HG03280 (cell line): Measurements from ENCODE around the gene BLTP2.
"Not testable (repeated sequence)": the region's sequence is repeated elsewhere in the genome, so short reads cannot be mapped to it uniquely, and the experiment has no call there.

Experiments used
- ATAC-seq: cut with Tn5 transposase; IDR thresholded peaks from one replicate; pipeline ENCODE4 v1.9.1; 2021; ENCODE audit warnings: mild to moderate bottlenecking, moderate library complexity; ENCODE audit not compliant: unreplicated experiment

The BLTP2 gene

DNA sequence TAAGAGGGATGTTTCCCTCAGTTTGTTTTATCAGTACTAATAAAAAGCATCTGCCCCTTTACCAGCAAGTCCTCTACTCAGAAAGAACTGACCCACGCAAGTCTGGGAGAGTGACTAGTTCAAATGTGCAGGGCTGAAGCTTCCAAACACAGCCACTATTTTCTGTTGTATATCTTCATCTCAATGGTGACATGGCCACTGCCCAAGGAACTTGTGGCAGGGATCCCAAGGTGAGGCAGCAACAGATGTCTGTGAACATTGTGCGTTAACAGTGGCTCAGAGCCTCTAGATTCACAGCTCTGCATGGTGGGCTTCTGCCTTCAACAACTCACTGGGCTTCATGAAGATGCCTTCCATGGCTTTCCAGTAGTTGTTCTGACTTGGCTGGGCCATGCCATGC lies 3.7 kb upstream of the BLTP2 start:
- ATAC-seq = no peak

DNA sequence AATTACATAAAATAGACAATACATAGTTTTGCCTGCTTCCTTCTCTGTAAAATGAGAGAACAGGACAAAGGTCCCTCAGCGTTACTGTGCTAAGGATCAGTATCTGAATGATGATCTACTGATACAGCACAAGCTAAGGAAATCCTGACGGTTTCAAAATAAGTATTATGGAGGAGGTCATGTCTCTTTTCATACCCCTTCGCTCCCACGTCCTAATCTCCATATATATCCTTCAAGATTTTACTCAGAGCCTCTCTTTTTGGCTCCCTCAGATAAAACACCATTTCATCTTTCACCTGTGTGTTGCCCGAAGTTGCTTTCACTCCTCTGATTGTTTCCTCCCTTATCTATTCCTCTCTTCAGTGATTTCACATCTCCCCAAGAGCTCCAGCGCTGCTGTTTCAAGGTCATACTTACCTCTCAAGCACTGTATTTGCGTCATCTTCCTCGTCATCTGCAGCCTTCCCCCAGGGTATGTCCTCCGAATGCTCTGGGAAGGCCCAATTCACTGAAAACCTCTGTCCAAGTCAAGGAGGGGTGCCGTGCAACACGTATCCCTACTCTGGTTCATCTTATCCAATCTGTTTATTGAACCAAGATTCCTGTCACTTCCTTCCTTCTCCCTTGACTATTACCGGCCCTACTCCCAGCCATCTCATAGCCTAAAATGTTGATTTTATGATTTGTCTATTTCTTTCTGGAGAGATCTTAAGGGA lies 1.2 kb upstream of the BLTP2 start:
- ATAC-seq = no peak

DNA sequence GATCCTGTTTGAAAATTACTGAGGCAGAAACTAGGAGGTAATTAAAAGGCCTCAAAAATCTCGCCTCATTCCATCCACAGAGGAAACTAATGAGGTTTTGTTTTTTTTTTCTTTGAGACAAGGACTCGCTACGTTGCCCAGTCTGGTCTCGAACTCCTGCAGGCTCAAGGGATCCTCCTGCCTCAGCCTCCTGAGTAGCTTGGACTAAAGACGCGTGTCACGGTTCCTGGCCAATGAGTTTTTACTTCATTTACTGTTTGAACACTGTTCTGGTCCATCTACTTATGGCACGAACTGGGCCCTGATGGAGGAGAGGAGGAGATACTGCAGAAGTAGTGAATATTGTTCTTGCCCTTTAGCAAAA lies 600 bp upstream of the BLTP2 start:
- ATAC-seq = no peak

DNA sequence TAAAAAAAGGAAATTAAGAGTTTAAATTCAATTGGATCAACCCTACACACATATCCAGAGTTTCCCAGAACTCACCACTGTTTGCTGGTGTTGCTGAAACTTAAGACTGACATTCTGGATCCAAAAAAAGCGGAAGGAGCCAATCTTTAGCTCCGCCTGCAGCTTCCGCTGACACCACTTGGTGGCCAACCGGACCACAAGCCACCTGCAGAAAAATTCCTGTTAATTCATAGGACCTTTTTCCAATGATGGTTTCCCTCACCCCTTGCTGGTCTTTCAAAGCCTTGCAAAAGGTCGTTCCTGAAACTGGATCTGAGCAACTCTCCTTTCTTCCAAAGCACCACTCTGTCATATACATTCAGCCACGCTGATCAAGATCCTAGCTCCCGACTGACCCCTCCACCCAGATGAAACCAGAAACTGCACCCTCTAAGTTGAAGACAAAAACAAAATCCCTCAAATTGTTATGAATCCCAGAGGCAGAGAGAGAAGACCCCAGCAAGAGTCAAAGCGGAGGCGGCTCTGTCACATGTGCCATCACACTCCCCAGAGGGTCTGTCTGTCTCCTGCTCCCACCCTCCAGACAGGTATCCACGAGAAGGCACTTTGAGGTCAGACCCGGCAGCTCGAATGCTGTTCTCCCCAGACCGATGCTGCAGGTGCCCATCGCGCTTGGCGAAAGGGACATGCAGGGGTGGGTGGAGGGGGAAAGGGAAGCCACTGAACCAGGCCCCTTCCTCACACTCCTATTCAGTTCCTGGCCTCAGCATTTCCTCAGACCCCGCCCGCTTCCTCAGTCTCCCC lies 773 bp downstream of the BLTP2 start:
- ATAC-seq = no peak

DNA sequence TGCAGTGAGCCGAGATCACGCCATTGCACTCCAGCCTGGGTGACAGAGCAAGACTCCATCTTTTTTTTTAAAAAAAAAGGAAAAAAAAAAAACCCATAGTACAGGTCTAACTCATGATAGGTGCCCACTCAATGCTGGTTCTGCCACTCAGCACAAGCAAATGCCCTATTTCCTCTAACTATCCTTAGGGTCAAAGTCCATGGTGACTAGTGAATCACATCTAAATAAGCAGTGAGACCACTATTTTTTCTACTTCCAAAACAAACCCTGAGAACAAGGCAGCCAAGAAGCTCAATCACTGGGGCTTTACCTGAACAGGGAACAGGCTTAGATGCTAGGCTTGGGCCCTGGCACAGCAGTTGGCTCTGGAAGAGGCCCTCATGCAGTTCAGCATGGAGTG lies 3.4 kb downstream of the BLTP2 start:
- no peak for ATAC-seq

DNA sequence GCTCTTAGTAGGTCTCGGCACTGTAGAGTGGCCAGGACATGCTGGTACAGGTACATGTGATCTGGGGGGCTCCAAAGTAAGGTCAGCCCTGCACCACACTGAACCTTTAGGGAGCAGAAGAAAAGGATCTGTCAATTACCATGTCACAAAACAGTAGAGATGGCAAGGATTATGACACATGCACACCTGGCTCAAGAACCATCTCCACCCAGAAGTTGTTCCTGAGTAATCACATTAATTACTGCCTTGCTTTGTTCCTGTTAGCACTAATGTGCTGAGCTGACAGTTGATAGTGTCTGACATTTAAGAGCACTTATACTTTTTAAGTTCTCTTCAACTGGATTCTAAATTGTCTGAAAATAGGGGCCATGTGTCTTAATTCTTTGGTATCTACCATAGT lies 9.5 kb downstream of the BLTP2 start:
- ATAC-seq = no peak

DNA sequence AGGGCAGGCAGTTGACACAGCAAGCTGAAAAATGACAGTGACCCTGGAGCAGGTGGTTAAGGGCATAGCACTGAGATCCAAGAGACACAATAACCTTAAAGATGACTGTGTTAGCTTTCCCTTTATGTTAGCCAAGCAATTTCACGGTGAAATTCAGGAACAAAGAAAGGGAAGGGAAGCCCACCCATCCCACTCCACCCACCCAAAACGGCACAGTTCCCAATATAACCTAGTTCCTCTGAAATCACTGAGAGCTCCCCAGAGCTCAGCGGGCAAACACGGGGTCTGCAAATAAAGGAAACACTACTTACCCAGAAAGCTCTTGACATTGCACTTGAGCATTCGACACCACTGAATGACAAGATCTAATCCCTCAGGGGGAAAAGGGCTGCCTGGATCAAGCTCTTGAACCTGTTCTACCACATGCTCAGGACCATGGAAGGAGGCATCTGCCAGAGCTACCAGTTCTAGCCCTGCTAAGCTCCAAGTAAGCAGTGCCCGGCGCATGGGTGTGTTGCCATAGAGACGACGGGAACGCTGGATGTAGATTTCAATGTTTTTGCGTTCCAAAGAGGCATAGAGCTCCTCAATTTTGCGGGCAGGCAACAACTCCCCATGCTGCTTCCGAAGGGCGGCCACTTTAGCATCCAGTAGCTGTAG lies 10.6 kb downstream of the BLTP2 start:
- no peak for ATAC-seq

DNA sequence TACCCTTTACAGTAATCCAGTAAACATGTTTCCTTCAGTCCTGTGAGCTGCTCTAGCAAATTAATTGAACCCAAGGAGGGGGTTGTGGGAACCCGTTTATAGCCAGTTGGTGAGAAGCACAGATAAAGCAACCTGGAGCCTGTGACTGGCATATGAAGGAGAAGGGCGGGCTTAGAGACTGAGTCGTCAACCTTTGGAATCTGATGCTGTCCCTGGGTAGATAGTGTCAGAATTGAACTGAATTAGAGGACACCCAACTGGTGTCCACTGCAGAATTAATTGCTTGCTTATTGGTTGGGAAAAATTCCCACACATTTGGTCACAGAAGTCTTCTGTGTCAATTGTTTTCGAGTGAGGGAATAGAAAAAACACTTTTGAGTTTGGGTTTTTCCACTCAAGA lies 18.1 kb downstream of the BLTP2 start:
- no peak for ATAC-seq

DNA sequence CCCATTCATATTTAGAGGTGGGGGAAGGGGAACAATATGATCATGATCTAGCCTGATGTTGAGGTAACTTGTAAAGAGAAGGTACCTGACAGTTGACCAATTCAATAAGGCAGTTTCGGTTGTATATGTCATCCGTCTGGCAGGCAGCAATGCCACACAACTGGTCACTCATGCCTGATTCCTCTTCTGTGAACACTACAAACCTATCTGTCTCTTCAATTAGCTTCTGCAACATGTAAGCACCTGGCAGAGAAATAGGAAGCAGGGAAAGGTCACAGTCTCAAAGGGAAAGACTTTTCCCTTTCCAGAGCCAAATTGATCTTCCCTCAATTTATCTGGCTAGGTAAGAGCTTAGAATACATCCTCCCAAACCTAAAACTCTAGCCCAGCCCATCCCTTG lies 20.8 kb downstream of the BLTP2 start:
- no peak for ATAC-seq

DNA sequence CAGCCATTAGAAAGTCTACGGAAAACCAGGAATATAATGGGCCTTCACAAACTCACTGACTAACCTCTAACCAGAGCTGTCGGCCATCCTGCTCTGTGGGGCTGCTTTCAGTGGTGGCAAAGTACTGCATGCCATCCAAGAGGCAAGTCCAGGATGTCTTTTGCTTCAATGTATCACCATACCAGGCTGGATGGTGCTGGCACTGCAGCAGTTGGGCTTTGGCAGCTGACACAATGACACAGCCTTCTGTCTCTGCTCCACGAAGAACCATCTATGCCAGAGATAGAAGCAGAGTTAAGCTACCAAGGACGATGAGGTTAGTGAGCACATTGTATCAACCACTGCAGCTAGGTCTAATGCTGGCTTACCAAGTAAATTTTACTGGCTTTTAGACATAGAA lies 21.3 kb downstream of the BLTP2 start:
- ATAC-seq = no peak

DNA sequence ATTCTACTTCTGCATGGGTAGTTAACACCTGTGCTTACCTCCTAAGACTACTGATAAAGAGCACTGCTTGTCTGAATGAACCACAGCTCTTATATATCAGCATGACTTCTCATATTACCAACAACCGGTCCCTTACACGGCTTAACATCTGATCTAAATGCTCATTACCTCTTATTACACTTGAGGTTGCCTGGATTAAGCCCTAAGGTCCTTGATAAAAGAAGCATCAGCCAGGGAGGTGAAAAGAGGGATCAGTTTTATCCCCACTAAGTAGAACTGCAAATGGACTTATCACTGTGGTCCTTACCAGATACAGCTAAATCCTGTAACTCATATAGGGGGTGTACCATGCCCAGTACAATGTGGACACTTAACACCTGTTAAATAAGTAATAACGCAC lies 22.8 kb downstream of the BLTP2 start:
- ATAC-seq = no peak

DNA sequence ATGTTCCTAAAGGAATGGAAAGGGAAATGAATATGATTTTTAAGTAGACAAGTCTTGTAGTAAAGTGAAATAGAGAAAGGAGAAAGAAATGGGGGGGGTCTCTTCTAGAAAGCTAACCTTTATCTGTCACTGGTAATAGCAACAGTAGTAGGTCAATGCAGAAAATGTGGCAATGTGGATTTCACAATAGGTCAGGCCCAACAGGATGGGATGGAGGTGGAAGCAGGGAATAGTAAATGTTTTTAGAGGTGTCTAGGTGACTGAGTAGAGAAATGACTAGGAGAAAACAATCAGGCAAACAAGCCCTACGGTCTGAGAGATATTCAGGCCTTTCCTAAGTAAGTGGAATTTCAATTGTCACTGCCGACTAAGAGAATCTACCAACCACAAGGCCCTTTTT lies 24.9 kb downstream of the BLTP2 start:
- ATAC-seq = no peak

DNA sequence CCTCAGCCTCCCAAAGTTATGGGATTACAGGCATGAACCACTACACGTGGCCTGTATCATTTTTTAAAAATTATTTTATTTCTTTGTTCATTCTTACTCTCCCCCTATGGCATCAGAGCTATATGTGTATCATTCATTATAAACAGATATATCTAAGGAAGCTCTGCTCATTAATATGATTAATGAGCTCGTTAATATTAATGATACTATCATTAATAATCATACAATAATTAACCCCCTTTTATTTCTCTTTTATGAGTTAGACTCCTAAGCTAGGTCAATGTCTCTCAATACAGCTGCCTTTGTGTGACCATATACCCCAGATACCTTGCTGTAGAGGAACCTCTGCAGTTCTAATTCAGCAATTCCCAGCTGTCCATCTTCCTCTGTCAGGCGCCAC lies 26.5 kb downstream of the BLTP2 start:
- no peak for ATAC-seq

DNA sequence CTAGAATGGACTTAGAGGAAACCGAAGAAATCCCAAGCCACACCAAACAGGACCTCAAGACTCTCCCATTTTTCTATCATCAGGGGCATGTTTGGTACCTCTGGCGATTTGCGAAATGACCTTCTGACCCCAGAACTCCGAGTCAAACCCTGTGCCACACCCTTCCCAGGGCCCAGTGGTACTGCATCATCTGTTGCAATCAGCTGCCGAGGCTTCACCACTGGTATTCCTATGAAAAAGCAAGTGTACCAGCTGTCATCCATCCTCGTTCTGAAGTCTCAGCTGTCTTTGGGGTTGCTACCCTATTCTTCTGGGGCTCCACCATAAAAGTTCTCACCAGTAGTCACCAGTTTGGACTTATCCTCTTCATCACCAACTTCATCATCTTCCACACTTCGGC lies 28.7 kb downstream of the BLTP2 start:
- no peak for ATAC-seq

DNA sequence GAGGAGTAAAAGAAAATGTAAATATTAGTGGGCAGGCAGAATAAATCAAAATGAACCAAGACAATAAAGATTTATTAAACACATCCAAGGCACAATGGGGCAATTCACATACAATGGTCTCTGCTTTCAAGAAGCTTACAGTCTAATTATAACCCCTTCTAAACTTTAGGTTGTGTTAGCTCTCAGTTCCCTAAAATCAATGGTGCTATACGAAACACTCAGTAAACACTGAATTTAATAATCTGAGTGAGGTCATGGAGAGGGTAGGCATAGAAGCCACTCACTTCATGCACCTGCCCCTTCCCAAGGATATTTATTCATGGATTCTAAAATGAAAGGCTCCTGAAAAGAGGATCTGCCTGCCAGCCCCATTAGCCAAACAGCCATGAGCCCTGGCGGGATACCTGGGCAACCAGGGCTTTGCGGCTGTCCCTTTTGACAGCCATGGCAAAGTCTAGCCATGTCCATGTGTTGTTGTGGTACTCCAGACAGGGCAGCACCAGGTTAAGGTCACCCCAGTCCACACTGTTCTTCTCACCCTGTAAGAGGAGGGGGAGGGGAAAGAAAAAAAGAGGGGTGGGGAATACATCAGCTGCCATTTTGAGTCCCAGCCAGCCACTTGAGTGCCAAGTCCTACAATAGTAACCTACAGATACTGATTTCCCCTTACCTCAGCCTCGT lies 29.6 kb downstream of the BLTP2 start:
- no peak for ATAC-seq

DNA sequence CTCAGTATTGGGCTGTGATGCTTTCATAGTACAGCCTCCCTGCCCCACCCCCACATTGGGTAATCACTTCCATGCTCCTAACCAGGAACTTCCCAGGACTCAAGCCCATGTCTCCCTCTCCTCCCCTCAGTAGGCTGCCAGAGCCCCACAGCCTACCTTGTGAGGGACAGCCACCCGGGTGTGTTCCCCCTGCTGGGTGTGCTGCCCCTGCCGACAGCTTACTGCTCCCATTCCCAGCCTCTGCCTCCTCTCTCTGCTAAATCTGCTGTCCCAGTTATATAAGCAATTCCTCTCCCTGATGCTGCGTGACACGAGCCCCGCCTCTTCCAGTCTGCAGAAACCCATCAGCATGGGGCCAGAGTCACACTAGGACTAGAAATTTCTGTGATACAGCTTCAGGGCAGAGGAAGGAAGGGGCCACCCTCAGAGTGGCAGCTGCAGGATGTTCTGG lies 31.0 kb downstream of the BLTP2 start, which contains the start of gene RSKR:
Gene RSKR, minus strand, starts transcription at position 255 of the 451 bp plus-strand sequence. Its CDS starts 24 bp downstream, at position 231.
- no peak for ATAC-seq

DNA sequence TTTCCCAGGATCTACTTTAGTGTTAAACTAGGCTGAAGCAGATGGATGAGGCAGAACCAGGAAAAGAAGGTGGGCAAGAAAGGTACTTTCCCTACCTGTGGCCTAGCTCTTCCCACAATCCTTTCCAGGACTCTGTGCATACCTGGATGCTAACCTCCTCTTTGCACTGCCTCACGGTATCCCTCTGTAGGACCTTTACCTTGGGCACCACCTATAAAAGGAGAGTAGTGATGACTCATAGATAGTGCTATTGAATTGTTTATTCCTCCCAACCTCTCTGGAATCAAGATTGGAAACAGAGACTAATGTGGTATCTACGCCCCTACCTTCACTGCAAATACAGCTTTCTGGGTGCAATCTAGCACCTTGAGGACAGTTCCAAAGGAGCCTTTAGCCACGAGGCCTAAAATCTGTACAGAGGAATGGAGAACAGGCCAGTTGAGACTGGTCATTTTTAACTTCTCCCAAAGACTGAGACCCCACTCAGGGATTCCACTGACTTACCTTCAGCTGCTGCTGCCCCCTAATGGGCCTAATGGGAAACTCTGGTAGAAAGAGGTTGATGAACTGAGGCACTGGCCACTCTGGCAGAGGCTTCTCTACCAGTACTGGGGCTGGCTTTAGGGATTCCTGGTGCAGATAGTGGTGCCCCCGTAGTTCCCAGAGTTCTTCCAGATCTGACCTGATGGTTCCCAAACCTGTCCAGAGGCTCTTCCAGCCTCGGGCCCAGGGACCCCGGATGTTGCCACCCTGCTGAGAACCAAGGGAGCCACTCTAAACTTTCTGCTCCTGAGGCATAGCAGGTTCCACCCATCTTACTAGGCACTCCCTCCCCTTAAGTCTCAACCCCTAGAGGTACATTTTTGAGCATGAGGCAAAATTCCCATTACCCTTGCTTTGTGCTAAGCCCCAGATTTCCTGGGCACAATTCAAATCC lies 31.8 kb downstream of the BLTP2 start:
- no peak for ATAC-seq

DNA sequence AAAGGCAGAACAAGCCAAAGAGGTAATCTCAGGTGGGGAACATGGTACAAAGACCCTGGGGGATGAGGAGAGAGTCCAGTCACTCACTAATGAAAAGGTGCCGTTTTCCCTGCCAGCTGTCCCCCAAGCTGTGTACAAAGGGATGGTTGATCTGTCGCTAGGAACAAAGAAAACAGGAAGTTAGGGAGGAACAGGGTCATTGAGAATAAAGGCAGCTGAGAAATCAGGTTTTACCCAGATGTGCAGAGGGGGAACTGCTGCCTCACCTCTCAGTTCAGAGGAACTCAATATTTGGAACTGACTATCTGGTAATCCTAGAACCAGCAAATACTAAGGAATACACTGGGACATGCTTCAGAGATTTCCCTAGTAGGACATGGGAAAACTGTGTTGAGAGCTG lies 32.4 kb downstream of the BLTP2 start:
- no peak for ATAC-seq

DNA sequence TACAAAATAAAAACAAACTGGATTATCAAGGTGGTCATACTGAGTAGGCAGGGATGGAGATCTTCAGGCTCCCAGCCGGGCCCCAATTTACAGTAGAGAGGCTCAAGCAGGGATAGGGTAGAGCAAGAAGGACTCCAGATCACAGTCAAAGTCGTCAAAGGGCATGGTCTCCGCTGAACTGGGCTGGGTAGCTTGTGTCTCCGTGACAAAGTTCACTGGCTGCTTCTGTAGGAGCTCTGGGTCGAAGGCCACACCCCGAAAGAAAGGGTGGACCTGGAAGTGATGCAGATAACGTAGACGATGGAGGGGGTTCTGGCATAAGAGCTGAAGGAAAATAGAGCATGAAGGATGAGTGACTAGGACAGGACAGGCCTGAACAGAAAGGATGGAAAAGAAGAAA lies 34.6 kb downstream of the BLTP2 start:
- no peak for ATAC-seq

DNA sequence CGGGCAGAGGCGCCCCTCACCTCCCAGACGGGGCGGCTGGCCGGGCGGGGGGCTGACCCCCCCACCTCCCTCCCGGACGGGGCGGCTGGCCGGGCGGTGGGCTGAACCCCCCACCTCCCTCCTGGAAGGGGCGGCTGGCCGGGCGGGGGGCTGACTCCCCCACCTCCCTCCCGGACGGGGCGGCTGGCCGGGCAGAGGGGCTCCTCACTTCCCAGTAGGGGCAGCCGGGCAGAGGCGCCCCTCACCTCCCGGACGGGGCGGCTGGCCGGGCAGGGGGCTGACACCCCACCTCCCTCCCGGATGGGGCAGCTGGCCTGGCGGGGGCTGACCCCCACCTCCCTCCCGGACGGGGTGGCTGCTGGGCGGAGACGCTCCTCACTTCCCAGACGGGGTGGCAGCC lies 40.9 kb downstream of the BLTP2 start:
- ATAC-seq = not testable (repeated sequence)
